Fibroblast of lung (primary cell): ENCODE data around the gene CDC6. TPM values are rescaled to one million over a fixed set of nuclear protein-coding genes. Genes with fewer than 3 reads are reported as not detected.

Experiments
- DNase-seq, 2 donors: peaks; one replicate each; pipeline versions ENCODE4 v3.0.0 to v3.0.0-alpha.2; 2010; ENCODE audit warnings: low read depth in 2 of 2
- H2AFZ ChIP-seq: 2 replicates; pipeline ENCODE4 v1.5.1; 2012; ENCODE audit warnings: low read length, control low read depth, inconsistent platforms
- H3K27ac ChIP-seq: 2 replicates; pipeline ENCODE4 v1.5.1; 2011; ENCODE audit warnings: low read length, control low read depth; ENCODE audit not compliant: insufficient read depth
- H3K27me3 ChIP-seq: 2 replicates; pipeline ENCODE4 v1.5.1; 2011; ENCODE audit warnings: mild to moderate bottlenecking, low read length; ENCODE audit not compliant: control insufficient read depth, insufficient read depth
- H3K36me3 ChIP-seq: 2 replicates; pipeline ENCODE4 v1.5.1; 2011; ENCODE audit warnings: low read length; ENCODE audit not compliant: control insufficient read depth, insufficient read depth
- H3K4me1 ChIP-seq: 2 replicates; pipeline ENCODE4 v1.5.1; 2011; ENCODE audit warnings: low read length; ENCODE audit not compliant: control insufficient read depth, insufficient read depth; ENCODE audit errors: extremely low read depth
- H3K4me2 ChIP-seq: 2 replicates; pipeline ENCODE4 v1.5.1; 2011; ENCODE audit warnings: low read length, control low read depth; ENCODE audit not compliant: insufficient read depth; ENCODE audit errors: extremely low read depth
- H3K4me3 ChIP-seq, 4 experiments: fragments of 200-600 bp in 1 of 4; sonication (generic) in 1 of 4; replicated peaks in 1 of 4; 2 replicates each; pipeline ENCODE4 v1.5.1; 2011 to 2016; ENCODE audit warnings: low read length in 4 of 4, low read depth in 3 of 4, mild to moderate bottlenecking in 3 of 4, control low read depth in 2 of 4, inconsistent platforms in 1 of 4, mixed read lengths in 1 of 4; ENCODE audit not compliant: insufficient read depth in 1 of 4; ENCODE audit errors: control extremely low read depth in 1 of 4
- H3K79me2 ChIP-seq: 2 replicates; pipeline ENCODE4 v1.5.1; 2012; ENCODE audit warnings: mild to moderate bottlenecking, low read length, inconsistent platforms; ENCODE audit not compliant: control insufficient read depth, insufficient read depth
- H3K9ac ChIP-seq: 2 replicates; pipeline ENCODE4 v1.5.1; 2011; ENCODE audit warnings: mild to moderate bottlenecking, low read length, control low read depth; ENCODE audit not compliant: insufficient read depth
- H3K9me3 ChIP-seq: 2 replicates; pipeline ENCODE4 v1.5.1; 2012; ENCODE audit warnings: low read depth, low read length; ENCODE audit not compliant: control insufficient read depth, insufficient read depth
- H4K20me1 ChIP-seq: 2 replicates; pipeline ENCODE4 v1.5.1; 2011; ENCODE audit warnings: low read length; ENCODE audit not compliant: control insufficient read depth, insufficient read depth; ENCODE audit errors: extremely low read depth
- CTCF ChIP-seq, 2 donors: IDR thresholded peaks in 1 of 2; conservative IDR thresholded peaks in 1 of 2; 1 replicate in 1 of 2; 2 replicates in 1 of 2; pipeline ENCODE4 v1.5.1; 2011 to 2012; ENCODE audit warnings: low read length in 2 of 2, control low read depth in 1 of 2, inconsistent platforms in 1 of 2, low read depth in 1 of 2, mild to moderate bottlenecking in 1 of 2
- EZH2 ChIP-seq: IDR thresholded peaks from 2 replicates; pipeline ENCODE4 v1.5.1; 2012; ENCODE audit warnings: low read length, control low read depth, mild to moderate bottlenecking; ENCODE audit errors: missing control alignments
- polyA plus RNA-seq, 2 donors: library from polyadenylated mRNA; depleted of rRNA in 1 of 2; stranded (reverse) in 1 of 2; unstranded in 1 of 2; fragments of >200 nt; gene quantifications; 2 replicates each; pipeline ENCODE4 v1.2.1, GENCODE V29; 2011 to 2012; ENCODE audit warnings: missing spikeins in 1 of 2
- total RNA-seq: library from RNA; depleted of rRNA; stranded (reverse); fragments of >200 nt; gene quantifications from 2 replicates; pipeline ENCODE4 v1.2.1, GENCODE V29; 2014

The CDC6 gene
- total and polyA plus RNA-seq, 2 donors (not counting 1 experiment from before 2014, with no cell fraction given) = 4.5 to 16.3 TPM

- H3K36me3 ChIP-seq = peaks cover under 1% of the 10 kb centered on the region
- no peak overlapping the region for H3K4me3 ChIP-seq
- peak overlapping the region; percentile 27 for H3K4me2 ChIP-seq
- H3K9ac ChIP-seq = no peak overlapping the region
- TF ChIP-seq EZH2 = no peak
- no peak for TF ChIP-seq CTCF (conservative IDR thresholded peaks at IDR 0.05 in 1 of 2, IDR thresholded peaks at IDR 0.05 in 1 of 2; ENCODE audit: low read depth in 1 of 2, low read length in 2 of 2)
- no peaks in the 10 kb centered on the region for H3K9me3 ChIP-seq
- no peak overlapping the region for H3K27ac ChIP-seq
- H4K20me1 ChIP-seq = no peaks in the 10 kb centered on the region
- no peak for DNase-seq
- H3K79me2 ChIP-seq = peaks cover 71% of the 10 kb centered on the region
- no peaks in the 10 kb centered on the region for H3K27me3 ChIP-seq
- no peak overlapping the region for H2AFZ ChIP-seq
- peaks cover 67% of the 10 kb centered on the region for H3K4me1 ChIP-seq
Observed at GRCh38 chr17:40326014-40326831, 38.5 kb downstream of the CDC6 start.

GRCh38 chr17:40326832-40327199 is 39.1 kb downstream of the CDC6 start:
- Histone ChIP-seq H3K4me3 (no peak overlapping the region), H3K27me3 (no peaks in the 10 kb centered on the region), H3K4me2 (no peak overlapping the region), H2AFZ (no peak overlapping the region), H3K27ac (no peak overlapping the region), H3K9me3 (no peaks in the 10 kb centered on the region), H3K36me3 (peaks cover 2% of the 10 kb centered on the region), H3K79me2 (peaks cover 65% of the 10 kb centered on the region), H3K9ac (no peak overlapping the region), H3K4me1 (peaks cover 67% of the 10 kb centered on the region), H4K20me1 (no peaks in the 10 kb centered on the region)
- TF ChIP-seq EZH2 (no peak), CTCF (conservative IDR thresholded peaks at IDR 0.05 in 1 of 2, IDR thresholded peaks at IDR 0.05 in 1 of 2; ENCODE audit: low read depth in 1 of 2, low read length in 2 of 2) (no peak)
- no peak for DNase-seq

GRCh38 chr17:40327244-40327729 is 39.6 kb downstream of the CDC6 start:
- no peak overlapping the region for H3K9ac ChIP-seq
- no peak overlapping the region for H3K4me3 ChIP-seq
- no peak for DNase-seq
- peaks cover 68% of the 10 kb centered on the region for H3K4me1 ChIP-seq
- H3K9me3 ChIP-seq = no peaks in the 10 kb centered on the region
- no peaks in the 10 kb centered on the region for H3K27me3 ChIP-seq
- H3K79me2 ChIP-seq = peaks cover 60% of the 10 kb centered on the region
- H4K20me1 ChIP-seq = no peaks in the 10 kb centered on the region
- no peak overlapping the region for H2AFZ ChIP-seq
- no peak for TF ChIP-seq CTCF (conservative IDR thresholded peaks at IDR 0.05 in 1 of 2, IDR thresholded peaks at IDR 0.05 in 1 of 2; ENCODE audit: low read depth in 1 of 2, low read length in 2 of 2)
- TF ChIP-seq EZH2 = no peak
- H3K27ac ChIP-seq = no peak overlapping the region
- peaks cover 2% of the 10 kb centered on the region for H3K36me3 ChIP-seq
- H3K4me2 ChIP-seq = no peak overlapping the region
